ENCODE measurements around the gene CCZ1B. TPM values are rescaled to one million over a fixed set of nuclear protein-coding genes. Genes with fewer than 3 reads are reported as not detected.
"Not testable (repeated sequence)": the region's sequence is repeated elsewhere in the genome, so short reads cannot be mapped to it uniquely, and the experiment has no call there.

CCZ1B gene
- total RNA-seq, 1 experiment from 2014 or later, result 39.9 TPM

DNA sequence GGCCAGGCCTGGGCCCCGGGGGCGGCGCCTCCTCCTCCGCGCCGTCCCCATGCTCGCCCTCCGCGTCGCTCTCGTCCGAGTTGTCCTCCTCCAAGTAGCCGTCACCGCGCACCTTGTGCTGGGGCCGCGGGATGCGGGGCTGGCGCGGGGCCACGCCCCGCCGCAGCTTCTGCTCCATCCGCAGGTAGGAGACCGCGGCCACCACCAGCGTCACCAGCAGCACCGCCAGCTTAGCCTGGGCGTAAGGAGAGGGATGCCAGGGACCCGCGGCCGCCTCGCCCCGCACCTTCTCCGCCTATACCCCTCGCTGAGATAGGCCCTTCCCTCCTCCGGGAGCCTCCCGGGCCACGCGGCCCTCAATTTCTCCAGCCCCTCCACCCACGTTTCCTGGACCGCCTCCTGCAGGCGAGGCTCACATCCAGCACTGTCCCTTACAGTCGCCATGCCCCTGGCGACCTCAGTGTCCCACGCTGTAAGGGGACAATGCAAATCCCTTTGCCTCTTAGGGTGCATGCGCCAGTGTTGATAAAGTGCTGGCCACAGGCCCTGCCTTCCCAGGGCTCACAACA, 29.6 kb upstream of the CCZ1B start:
- peak; percentile 37 for DNase-seq (ENCODE audit: low spot score)
- ATAC-seq; CTCF ChIA-PET; H3K4me1 Mint-ChIP-seq; H3K9me3 Mint-ChIP-seq; POLR2A ChIA-PET; H3K27ac Mint-ChIP-seq; H3K36me3 Mint-ChIP-seq; H3K27me3 Mint-ChIP-seq (ENCODE audit: low read depth): not testable (repeated sequence)
- H3K4me3 Mint-ChIP-seq, result peak overlapping the region; percentile 70
- TF ChIP-seq, protein P1, sequence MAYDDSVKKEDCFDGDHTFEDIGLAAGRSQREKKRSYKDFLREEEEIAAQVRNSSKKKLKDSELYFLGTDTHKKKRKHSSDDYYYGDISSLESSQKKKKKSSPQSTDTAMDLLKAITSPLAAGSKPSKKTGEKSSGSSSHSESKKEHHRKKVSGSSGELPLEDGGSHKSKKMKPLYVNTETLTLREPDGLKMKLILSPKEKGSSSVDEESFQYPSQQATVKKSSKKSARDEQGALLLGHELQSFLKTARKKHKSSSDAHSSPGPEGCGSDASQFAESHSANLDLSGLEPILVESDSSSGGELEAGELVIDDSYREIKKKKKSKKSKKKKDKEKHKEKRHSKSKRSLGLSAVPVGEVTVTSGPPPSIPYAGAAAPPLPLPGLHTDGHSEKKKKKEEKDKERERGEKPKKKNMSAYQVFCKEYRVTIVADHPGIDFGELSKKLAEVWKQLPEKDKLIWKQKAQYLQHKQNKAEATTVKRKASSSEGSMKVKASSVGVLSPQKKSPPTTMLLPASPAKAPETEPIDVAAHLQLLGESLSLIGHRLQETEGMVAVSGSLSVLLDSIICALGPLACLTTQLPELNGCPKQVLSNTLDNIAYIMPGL (CRISPR knock-in tag; IDR thresholded peaks at IDR 0.05), result 0 out of 2 replicates have a peak, but pooled peaks have one; percentile 18

DNA sequence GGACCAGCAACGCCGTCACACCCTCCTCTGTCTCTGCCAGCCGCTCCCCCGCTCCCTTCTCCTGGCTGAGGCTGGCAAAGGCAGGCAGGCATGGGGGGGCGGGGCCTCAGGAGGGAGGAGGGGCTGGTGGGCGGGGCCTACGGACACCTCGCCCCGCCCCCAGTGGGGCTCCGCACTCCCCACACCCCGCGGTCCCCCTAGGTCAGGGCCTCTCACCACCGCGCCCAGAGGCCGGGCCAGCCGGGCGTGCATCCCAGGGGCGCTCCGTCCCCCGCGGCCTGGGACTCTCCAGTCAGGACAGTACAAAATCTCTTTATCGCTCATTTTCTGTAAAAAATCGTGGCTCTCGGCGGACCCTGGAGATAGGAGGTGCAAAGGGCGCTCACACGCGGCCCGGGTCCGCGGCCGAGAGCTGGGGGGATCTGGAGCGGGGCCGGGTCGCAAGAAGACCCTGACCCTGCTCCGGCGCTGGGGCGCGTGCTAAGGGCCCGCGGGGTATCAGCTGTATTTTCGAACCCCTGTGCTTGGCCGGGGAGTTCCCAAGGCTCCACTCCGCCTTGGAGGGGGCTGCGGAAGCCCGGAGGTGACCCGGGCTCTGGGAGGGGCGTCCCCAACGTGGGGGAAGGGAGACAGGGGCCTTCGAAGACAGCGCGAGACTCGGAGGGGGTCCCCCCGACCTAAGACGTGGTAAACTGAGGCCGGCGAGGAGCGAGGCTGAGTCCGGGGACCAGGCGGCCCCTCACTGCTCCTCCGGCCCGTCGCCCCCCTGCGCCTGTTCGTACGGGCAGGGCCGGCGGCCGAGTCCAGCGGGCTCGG, 28.9 kb upstream of the CCZ1B start:
- CTCF ChIA-PET; H3K9me3 Mint-ChIP-seq; POLR2A ChIA-PET; H3K27ac Mint-ChIP-seq; H3K36me3 Mint-ChIP-seq; H3K4me1 Mint-ChIP-seq; H3K27me3 Mint-ChIP-seq (ENCODE audit: low read depth): not testable (repeated sequence)
- peak overlapping the region; percentile 79 for H3K4me3 Mint-ChIP-seq
- DNase-seq (ENCODE audit: low spot score), result peak; percentile 33
- peak; percentile 43; the same call in 1 of the 2 replicates for ATAC-seq

DNA sequence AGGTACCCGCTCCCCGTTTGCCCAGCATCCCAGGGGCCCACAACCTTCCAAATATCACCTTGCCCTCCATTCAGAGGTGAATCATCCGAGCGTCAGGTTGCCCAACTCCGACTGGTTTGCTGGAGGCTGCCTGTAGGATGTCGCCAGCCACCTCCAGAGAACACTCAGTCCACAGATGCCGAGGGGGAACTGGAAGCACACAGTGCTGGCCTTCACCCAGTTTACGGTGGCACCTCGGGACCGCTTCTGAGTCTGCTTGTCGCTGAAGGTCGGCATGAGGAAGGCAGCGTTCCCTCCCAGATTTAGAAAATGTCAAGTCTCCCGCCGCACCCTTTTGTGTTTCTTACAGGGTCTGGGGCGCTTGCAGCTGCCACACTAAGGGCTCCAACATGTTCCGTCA, 27.6 kb upstream of the CCZ1B start:
- CTCF ChIA-PET; H3K27ac Mint-ChIP-seq; ATAC-seq; POLR2A ChIA-PET; DNase-seq (ENCODE audit: low spot score); H3K9me3 Mint-ChIP-seq; H3K4me1 Mint-ChIP-seq; H3K27me3 Mint-ChIP-seq (ENCODE audit: low read depth); H3K36me3 Mint-ChIP-seq: not testable (repeated sequence)
- peak overlapping the region; percentile 39 for H3K4me3 Mint-ChIP-seq

DNA sequence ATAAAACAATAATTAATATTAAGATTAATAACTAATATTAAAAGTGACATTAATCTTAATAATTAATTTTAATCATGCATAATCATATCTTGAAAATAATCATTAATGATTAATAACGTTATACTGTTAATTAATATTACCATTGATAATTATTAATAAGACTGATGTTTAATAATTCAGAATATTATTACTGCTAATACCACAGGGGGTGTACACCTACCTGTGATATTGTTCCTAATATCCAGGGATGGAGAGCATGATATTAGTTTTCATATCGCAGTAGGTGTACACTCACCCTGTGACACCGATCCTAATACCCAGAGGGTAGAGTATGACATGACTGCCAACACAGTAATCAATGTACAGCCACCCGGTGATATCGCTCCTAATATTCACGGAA, 23.1 kb upstream of the CCZ1B start:
- H3K4me3 Mint-ChIP-seq; H3K36me3 Mint-ChIP-seq; H3K27ac Mint-ChIP-seq; H3K9me3 Mint-ChIP-seq; H3K4me1 Mint-ChIP-seq; CTCF ChIA-PET; H3K27me3 Mint-ChIP-seq (ENCODE audit: low read depth); POLR2A ChIA-PET; ATAC-seq; DNase-seq (ENCODE audit: low spot score): not testable (repeated sequence)

DNA sequence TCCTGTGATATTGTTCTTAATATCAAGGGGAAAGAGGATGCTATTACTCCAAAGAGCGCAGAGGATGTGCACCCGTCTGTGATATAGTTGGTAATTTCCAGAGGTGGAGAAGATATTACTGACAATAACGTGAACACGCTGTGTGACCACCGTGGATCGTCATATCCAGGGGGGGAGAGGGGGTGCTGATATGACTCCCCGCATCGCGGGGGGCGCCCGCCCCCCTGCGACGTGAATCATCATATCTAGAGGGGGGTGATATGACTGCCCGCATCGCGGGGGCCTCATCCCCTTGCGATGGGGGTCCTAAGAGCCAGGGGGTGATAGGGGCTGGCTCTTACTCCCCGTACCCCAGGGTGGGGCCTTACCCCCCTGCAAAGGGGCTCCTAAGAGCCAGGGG, 21.7 kb upstream of the CCZ1B start:
- DNase-seq (ENCODE audit: low spot score); H3K27me3 Mint-ChIP-seq (ENCODE audit: low read depth); CTCF ChIA-PET; ATAC-seq; H3K36me3 Mint-ChIP-seq; H3K4me1 Mint-ChIP-seq; H3K9me3 Mint-ChIP-seq; H3K27ac Mint-ChIP-seq; POLR2A ChIA-PET; H3K4me3 Mint-ChIP-seq: not testable (repeated sequence)

DNA sequence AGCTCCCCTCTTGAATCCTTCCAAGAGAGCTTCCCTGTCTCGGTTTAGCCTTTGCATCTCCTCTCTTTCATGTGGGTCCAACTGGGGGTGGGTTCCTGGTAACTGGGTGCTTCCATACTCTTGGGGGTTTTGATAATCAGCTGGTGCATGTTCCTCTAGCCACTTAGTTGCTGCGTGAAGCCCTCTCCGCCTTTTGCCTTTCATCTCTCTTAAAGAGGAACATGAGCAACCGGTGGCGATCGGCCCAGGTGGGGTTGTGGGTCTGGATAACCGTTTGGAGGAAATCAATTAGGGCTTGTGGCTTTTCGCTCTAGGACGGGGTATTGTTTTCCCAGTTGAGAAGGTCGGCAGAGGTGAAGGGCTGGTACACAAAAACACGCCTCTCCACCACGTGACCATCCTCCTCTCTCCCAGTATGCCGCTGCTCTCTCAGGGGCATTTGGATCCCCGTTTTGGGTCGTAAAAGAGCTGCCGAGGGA, 19.9 kb upstream of the CCZ1B start:
- H3K9me3 Mint-ChIP-seq; H3K4me1 Mint-ChIP-seq; DNase-seq (ENCODE audit: low spot score); H3K4me3 Mint-ChIP-seq; H3K27ac Mint-ChIP-seq; H3K36me3 Mint-ChIP-seq; CTCF ChIA-PET; POLR2A ChIA-PET; ATAC-seq; H3K27me3 Mint-ChIP-seq (ENCODE audit: low read depth): not testable (repeated sequence)

DNA sequence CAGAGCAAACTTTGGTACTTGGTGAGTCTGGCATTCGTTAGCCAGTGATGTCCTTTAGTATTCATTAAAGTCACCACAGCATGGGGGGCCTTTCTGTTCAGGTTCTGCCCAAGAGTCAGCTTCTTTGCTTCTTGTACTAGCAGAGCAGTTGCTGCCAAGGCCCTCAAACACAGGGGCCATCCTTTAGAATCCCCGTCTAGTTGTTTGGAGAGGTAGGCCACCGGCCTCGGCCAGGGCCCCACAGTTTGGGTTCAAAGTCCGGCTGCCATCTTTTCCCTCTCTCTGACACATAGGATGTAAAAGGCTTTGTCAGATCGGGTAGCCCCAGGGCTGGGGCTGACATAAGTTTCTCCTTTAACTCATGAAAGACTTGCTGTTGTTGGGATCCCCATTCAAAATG, 17.6 kb upstream of the CCZ1B start:
- POLR2A ChIA-PET; ATAC-seq; H3K27ac Mint-ChIP-seq; H3K36me3 Mint-ChIP-seq; CTCF ChIA-PET; H3K27me3 Mint-ChIP-seq (ENCODE audit: low read depth); H3K9me3 Mint-ChIP-seq; H3K4me3 Mint-ChIP-seq; DNase-seq (ENCODE audit: low spot score); H3K4me1 Mint-ChIP-seq: not testable (repeated sequence)

DNA sequence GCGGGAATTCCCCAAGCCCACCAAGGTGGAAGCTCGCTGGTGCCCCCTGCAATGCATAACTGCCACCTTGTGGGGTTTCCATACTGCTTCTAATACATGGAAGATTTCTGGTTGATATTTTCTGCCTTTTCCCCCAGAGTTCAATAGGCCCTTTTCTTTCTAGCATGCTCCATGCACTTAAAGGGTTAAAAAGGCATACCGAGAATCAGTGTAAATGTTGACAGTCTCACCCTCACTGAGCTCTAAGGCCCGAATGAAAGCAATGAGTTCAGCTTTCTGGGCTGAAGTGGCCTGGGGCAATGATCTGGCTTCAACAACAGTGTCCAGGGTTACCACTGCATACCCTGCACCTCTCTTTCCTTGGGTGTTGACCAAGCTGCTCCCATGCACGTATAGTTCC, 17.0 kb upstream of the CCZ1B start:
- POLR2A ChIA-PET; H3K27me3 Mint-ChIP-seq (ENCODE audit: low read depth); DNase-seq (ENCODE audit: low spot score); H3K36me3 Mint-ChIP-seq; H3K4me1 Mint-ChIP-seq; H3K4me3 Mint-ChIP-seq; H3K27ac Mint-ChIP-seq; H3K9me3 Mint-ChIP-seq; CTCF ChIA-PET; ATAC-seq: not testable (repeated sequence)

DNA sequence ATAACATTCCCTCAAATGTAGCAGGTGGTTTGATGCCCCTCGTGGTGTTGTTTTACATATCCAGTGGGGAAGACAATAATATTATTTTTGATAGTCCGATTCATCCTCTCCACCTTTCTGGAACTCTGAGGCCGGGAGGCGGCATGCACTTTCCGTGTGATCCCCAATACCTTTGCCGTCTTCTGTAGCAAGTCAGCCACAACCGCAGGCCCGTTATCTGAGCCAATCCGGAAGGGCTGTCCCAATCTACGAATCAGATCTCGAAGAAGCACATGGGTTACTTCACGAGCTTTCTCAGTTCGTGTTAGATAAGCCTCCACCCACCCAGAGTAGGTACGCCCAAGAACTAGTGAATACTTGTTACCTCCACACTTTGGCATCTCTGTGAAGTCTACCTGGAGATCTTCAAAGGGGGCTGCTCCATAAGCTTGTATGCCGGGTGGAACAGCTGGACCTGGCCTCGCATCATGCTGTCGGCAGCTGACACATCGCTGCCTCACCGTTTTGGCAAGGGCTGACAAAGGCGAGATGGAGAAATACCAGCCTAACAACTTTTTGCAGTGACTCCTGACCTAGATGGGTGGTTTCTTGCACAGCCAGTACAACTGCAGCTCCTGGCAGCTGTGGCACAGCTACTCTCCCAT, 16.3 kb upstream of the CCZ1B start:
- ATAC-seq; POLR2A ChIA-PET; H3K36me3 Mint-ChIP-seq; H3K27ac Mint-ChIP-seq; H3K4me3 Mint-ChIP-seq; H3K27me3 Mint-ChIP-seq (ENCODE audit: low read depth); DNase-seq (ENCODE audit: low spot score); CTCF ChIA-PET; H3K4me1 Mint-ChIP-seq; H3K9me3 Mint-ChIP-seq: not testable (repeated sequence)

DNA sequence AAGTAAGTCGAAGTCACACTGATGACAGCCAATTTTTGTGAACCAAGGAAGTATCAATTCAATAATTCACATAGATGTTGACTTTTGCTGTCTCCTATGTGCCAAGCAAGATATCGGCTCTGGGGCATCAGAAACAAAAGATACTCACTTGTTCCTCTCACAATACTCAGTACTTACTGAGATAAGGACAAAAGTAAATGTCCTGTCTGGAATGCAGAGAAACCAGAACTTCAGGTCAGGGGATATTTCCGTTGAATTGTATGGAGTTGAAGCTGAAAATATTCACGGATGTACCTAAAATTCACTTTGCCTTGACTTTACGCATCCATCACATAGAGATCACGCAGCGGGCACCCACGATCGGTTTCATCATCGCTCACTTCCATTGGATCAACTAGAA, 11.0 kb upstream of the CCZ1B start:
- H3K27me3 Mint-ChIP-seq (ENCODE audit: low read depth); H3K27ac Mint-ChIP-seq; POLR2A ChIA-PET; H3K36me3 Mint-ChIP-seq; H3K4me3 Mint-ChIP-seq; H3K4me1 Mint-ChIP-seq; CTCF ChIA-PET; ATAC-seq; H3K9me3 Mint-ChIP-seq; DNase-seq (ENCODE audit: low spot score): not testable (repeated sequence)

DNA sequence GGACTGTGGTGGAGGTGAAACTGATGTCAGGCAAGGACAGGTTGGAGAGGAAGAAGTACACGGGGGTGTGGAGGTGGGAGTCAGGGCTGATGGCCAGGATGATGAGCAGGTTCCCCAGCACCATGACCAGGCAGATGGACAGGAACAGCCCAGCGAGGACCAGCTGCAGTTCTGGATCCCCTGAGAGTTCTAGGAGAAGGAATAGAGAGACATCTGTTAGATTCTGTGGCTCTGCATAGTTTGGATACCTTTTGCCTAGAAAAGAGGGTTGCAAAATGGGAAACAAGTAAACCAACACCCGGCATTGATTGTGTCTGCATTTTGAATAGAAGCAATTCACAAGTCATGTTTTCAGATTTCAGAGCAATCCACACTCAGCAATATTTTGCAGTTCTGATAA, 9.4 kb upstream of the CCZ1B start:
- POLR2A ChIA-PET; ATAC-seq; H3K9me3 Mint-ChIP-seq; DNase-seq (ENCODE audit: low spot score); CTCF ChIA-PET; H3K4me3 Mint-ChIP-seq; H3K4me1 Mint-ChIP-seq; H3K27ac Mint-ChIP-seq; H3K36me3 Mint-ChIP-seq: not testable (repeated sequence)
- peaks cover 10% of the 10 kb centered on the region for H3K27me3 Mint-ChIP-seq (ENCODE audit: low read depth)
